GM12878 (cell line): ENCODE measurements around the gene TESK1. TPM values are rescaled to one million over a fixed set of nuclear protein-coding genes. Genes with fewer than 3 reads are reported as not detected.

Experiments
- ASH2L ChIP-seq: fragments of 300-600, 200-600 bp; sonication (generic); IDR thresholded peaks from 2 replicates; pipeline ENCODE4 v1.6.1; 2017; ENCODE audit warnings: low read depth, mild to moderate bottlenecking, borderline replicate concordance
- ATF2 ChIP-seq: IDR thresholded peaks from 2 replicates; pipeline ENCODE4 v1.6.1; 2012; ENCODE audit warnings: low read length, inconsistent platforms
- CREM ChIP-seq: IDR thresholded peaks from 2 replicates; pipeline ENCODE4 v1.6.1; 2014; ENCODE audit warnings: antibody characterized with exemption, low read depth
- E2F8 ChIP-seq: fragments of 450-650 bp; IDR thresholded peaks from 2 replicates; pipeline ENCODE4 v1.6.1; 2018; ENCODE audit warnings: mild to moderate bottlenecking, low read depth, moderate library complexity; ENCODE audit not compliant: partially characterized antibody
- HDGF ChIP-seq: fragments of 450-650 bp; IDR thresholded peaks from 2 replicates; pipeline ENCODE4 v1.6.1; 2016; ENCODE audit warnings: antibody characterized with exemption
- IKZF2 ChIP-seq, 2 experiments: fragments of 450-650 bp; IDR thresholded peaks; 2 replicates each; pipeline ENCODE4 v1.6.1; 2017; ENCODE audit warnings: mild to moderate bottlenecking in 2 of 2, moderate library complexity in 2 of 2
- JUNB ChIP-seq: IDR thresholded peaks from 2 replicates; pipeline ENCODE4 v1.6.1; 2016; ENCODE audit warnings: antibody characterized with exemption, mild to moderate bottlenecking
- KDM1A ChIP-seq: fragments of 200-600 bp; sonication (generic); IDR thresholded peaks from 2 replicates; pipeline ENCODE4 v1.6.1; 2016; ENCODE audit warnings: borderline replicate concordance
- NR2C1 ChIP-seq: fragments of 450-650 bp; IDR thresholded peaks from 2 replicates; pipeline ENCODE4 v1.6.1; 2017; ENCODE audit warnings: antibody characterized with exemption, mild to moderate bottlenecking, moderate library complexity
- NR2C2 ChIP-seq: IDR thresholded peaks from 2 replicates; pipeline ENCODE4 v1.6.1; 2011; ENCODE audit warnings: borderline replicate concordance, low read depth; ENCODE audit not compliant: control insufficient read depth, insufficient read length
- RELB ChIP-seq: fragments of 450-650 bp; IDR thresholded peaks from 2 replicates; pipeline ENCODE4 v1.6.1; 2017; ENCODE audit warnings: low read depth, mild to moderate bottlenecking, moderate library complexity
- REST ChIP-seq: IDR thresholded peaks from 2 replicates; pipeline ENCODE4 v1.6.1; 2012; ENCODE audit warnings: mild to moderate bottlenecking, low read depth, low read length
- SIX5 ChIP-seq: IDR thresholded peaks from 2 replicates; pipeline ENCODE4 v1.6.1; 2011; ENCODE audit warnings: mild to moderate bottlenecking, low read depth, low read length, moderate library complexity; ENCODE audit not compliant: severe bottlenecking
- SKIL ChIP-seq: fragments of 450-650 bp; IDR thresholded peaks from 2 replicates; pipeline ENCODE4 v1.6.1; 2017; ENCODE audit warnings: mild to moderate bottlenecking, low read depth, inconsistent platforms; ENCODE audit not compliant: poor library complexity, severe bottlenecking
- SMAD5 ChIP-seq: IDR thresholded peaks from 2 replicates; pipeline ENCODE4 v1.6.1; 2016; ENCODE audit warnings: antibody characterized with exemption, low read depth
- SMARCA5 ChIP-seq: fragments of 450-650 bp; IDR thresholded peaks from 2 replicates; pipeline ENCODE4 v1.6.1; 2017; ENCODE audit warnings: mild to moderate bottlenecking
- SPI1 ChIP-seq: IDR thresholded peaks from 2 replicates; pipeline ENCODE4 v1.6.1; 2011; ENCODE audit warnings: low read depth, mild to moderate bottlenecking, low read length, moderate library complexity, borderline replicate concordance; ENCODE audit not compliant: insufficient read depth
- ZNF274 ChIP-seq: IDR thresholded peaks from one replicate; pipeline ENCODE4 v1.8.0; 2011; ENCODE audit not compliant: insufficient read length, insufficient read depth
- polyA plus RNA-seq, 11 experiments: library from polyadenylated mRNA; depleted of rRNA in 4 of 11; unstranded in 6 of 11; stranded (reverse) in 5 of 11; fragments of >200 nt; fragmentation: Nextera tagmentation in 4 of 11; fragmentation: Illumina TruSeq in 1 of 11; extraction: Ambion mirVana in 4 of 11; extraction: Trizol in 1 of 11; gene quantifications; 1 replicate in 1 of 11; 2 replicates in 10 of 11; pipeline versions ENCODE4 v1.2.1 to v1.2.3, GENCODE V29; 2011 to 2016; ENCODE audit warnings: inconsistent platforms in 2 of 11, missing spikeins in 2 of 11, low read depth in 1 of 11
- total RNA-seq, 4 experiments: library from RNA; depleted of rRNA in 3 of 4; stranded (reverse); fragments of >200 nt in 3 of 4; fragmentation: Illumina TruSeq in 1 of 4; extraction: Trizol in 1 of 4; gene quantifications; 2 replicates each; pipeline versions ENCODE4 v1.2.1 to v1.2.3, GENCODE V29; 2013 to 2021

The TESK1 gene
- total and polyA plus RNA-seq, 10 of the 15 experiments (the other 5 are each of a cell fraction or from before 2014, with no cell fraction given) = 0.16 to 19.5 (median 7.9) TPM; not detected in 1

- peak; percentile 15 for TF ChIP-seq SKIL
- no peak for TF ChIP-seq KDM1A
- peak in 1 of 2 experiments; percentile 17; a peak in 1 of 4 replicates for TF ChIP-seq IKZF2 (IDR thresholded peaks at IDR 0.05)
- TF ChIP-seq REST = peak; percentile 62; the same call in 1 of the 2 replicates
- TF ChIP-seq RELB = no peak
- TF ChIP-seq E2F8 = no peak
- peak; percentile 94 for TF ChIP-seq SMARCA5
- TF ChIP-seq ASH2L = no peak
- no peak for TF ChIP-seq ZNF274
- TF ChIP-seq SIX5 = no peak
- no peak for TF ChIP-seq SPI1
- no peak for TF ChIP-seq SMAD5
- no peak for TF ChIP-seq CREM
- TF ChIP-seq JUNB = no peak
- TF ChIP-seq NR2C1 = no peak
- TF ChIP-seq ATF2 = no peak
- TF ChIP-seq HDGF = 0 out of 2 replicates have a peak, but pooled peaks have one; percentile 26
- TF ChIP-seq NR2C2 = no peak
Observed at GRCh38 chr9:35658137-35658967, 53.3 kb downstream of the TESK1 start, which contains the start of gene CCDC107 (continued).
